GM18951 (cell line): ENCODE results near the gene CYB5A.

Source experiments
- POLR2A ChIP-seq: IDR thresholded peaks from 4 replicates; pipeline ENCODE4 v1.6.1; 2011; ENCODE audit warnings: mild to moderate bottlenecking; ENCODE audit not compliant: insufficient read length, insufficient read depth; ENCODE audit errors: extremely low read depth
- in situ Hi-C: fragments of 300-500 bp; cut with MboI; formaldehyde crosslinking; loops from one replicate; pipeline ENCODE4 v1.12.0; 2022; ENCODE audit warnings: low sequenced_read_pairs, mixed read lengths, inconsistent platforms; ENCODE audit not compliant: unreplicated experiment

Gene CYB5A

DNA sequence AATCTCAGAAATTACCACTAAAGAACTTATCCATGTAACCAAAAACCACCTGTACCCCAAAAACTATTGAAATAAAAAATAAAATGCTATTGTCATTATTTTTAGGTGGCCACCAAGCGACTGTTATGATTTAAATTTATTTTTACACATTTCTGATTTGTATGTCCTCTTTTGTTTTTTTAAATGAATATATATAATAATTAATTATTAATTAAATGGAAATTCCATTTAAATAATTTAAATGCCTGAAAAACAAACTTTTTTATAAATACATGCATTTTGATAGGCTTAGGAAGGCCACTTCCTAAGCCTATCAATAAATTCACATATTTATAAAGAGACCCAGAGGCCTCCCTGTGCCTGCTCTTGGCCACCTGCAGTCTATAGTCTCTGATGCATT, 52.2 kb downstream of the CYB5A start:
- no peak for TF ChIP-seq POLR2A
- in situ Hi-C loops, result no loop called here

DNA sequence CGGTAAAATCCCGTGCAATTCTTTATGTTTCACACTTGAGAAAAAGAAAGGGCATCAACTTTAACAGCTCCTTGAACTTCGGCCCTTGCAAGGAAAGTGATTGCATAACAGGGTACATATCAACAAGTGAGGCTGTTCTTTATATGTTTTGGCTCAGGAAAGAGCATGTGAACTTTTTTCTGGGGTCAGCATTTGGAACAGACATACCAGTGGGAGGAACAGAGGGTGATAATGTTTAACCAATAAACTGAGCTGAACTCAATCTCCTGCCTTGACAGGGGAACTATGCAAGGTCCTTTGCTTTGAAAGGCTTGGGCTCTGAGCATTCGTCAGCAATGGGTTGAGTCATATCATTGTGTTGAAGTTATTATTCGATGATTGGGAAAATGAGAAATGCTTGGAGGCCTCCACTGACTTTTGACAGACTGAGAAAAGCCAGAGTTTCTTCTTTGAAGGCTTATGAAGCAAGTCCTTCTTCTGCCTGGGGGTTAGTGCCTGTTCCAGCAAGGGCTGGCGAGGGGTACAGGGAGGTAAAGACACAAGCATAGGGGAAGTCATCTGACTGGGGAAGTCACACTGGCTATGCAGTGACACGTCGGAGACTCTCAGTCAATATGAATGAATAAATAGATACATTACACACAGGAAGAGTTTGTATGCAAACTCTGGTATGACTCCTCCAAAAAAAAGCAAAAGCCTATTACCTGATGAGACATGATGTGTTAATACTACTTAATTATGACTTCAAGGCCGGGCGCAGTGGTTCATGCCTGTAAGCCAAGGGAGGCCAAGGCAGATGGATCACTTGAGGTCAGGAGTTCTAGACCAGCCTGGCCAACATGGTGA, 57.2 kb downstream of the CYB5A start:
- in situ Hi-C loops, result no loop called here
- TF ChIP-seq POLR2A, result no peak

DNA sequence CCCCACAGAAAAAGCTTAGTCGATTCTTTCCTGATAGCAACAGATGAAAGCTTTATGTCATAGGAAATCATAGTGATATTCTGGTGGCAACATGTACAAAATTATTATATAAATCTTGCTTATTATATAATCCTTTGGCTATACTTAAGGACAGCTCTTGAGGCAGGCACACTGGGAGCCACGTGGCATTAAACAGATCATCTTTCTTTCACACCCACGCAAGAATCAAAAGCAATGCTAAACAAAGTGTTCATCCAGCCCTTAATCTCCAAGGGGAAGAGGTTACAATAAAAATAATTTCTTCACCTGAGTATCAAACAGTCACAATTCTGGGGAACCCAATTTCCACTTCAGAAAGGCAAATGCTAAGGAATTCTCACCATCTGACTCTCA, 57.8 kb downstream of the CYB5A start:
- TF ChIP-seq POLR2A, result no peak
- in situ Hi-C loops, result no loop called here

DNA sequence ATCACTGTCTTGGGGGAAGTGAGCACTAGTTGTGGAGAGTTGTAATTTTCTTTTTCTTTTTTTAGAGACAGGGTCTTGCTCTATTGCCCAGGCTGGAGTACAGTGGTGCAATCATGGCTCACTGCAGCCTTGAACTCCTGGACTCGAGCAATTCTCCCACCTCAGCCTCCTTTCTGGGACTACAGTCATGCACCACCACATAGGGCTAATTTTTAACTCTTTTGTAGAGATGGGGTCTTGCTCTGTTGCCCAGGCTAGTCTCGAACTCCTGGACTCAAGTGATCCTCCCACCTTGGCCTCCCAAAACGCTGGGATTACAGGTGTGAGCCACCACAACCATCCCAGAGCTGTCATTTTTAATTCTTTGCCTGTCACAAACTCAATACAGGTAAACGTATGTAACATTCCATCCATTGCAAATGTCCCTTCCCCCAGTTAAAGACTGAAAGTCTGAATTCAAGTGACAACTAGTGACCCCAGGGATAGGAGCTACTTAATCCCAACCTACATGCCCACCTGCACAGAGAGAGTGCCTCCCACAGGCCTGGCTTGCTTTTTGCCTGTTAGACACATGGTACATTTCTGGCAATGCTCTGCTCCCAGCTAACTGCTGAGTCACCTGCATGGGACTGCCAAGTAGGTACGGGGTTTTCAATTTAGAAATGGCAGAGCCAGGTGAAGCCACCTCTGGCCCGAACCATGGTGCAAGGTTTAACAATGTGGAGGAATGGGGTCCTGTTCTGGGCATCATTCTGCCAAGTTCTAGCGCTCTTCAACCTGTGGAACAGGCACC, 60.6 kb downstream of the CYB5A start:
- no peak for TF ChIP-seq POLR2A
- in situ Hi-C loops, result no loop called here

DNA sequence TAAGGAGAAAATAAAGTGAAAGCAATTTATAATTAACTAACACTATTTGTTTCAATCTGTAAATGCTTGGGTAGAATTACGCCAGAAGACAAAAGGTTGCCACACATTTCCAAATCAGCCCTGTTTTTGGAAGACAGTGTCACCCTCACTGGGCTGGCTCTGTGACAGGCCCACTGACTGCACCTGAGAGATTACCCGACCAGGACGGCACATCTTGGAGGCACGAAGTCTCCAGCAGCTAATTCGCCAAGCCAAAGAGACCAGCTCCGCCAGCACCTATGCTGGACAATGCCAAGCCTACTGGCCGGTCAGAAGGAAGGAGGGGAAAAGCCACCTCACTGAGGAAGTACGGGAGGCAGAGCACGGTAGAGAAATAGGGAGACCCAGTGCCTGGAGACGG, 61.9 kb downstream of the CYB5A start:
- in situ Hi-C loops, result no loop called here
- TF ChIP-seq POLR2A, result no peak

DNA sequence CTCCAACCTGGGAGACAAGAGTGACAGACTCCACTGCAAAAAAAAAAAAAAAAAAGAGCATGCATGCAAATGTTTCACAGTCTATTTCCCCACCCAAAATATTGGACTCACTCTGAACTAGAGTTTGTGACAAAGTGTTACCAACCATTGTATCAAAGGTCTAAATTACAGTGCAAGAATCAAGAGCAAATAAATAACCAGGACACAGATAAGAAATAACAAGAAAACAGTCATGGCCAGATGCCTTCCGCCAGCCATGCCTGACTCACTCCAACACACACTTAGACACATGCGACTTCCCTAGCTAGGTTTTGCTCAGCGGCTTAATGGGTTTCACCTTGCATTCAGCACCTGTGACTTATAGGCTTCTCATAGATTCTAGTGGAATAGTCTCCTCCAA, 62.8 kb downstream of the CYB5A start:
- in situ Hi-C loops, result no loop called here
- TF ChIP-seq POLR2A, result no peak

DNA sequence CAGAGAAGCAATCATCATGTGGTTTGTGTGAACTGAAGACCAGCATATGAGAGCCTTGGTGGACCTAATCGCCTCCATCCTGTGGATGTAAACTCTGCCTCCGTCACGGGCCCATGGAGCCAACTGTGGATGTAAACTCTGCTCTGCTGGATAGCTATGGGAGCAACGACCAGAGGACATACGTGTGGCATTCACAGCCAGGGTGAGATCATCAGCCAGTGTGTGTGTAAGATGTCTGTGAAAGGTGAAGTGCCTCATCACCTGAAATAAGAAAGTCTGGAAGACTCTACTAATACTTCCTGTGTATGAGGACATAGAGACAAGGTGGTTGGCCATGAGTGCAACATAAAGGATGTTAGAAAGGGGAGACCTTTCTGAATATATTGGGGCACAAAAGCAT, 63.5 kb downstream of the CYB5A start:
- in situ Hi-C loops, result no loop called here
- TF ChIP-seq POLR2A, result no peak

DNA sequence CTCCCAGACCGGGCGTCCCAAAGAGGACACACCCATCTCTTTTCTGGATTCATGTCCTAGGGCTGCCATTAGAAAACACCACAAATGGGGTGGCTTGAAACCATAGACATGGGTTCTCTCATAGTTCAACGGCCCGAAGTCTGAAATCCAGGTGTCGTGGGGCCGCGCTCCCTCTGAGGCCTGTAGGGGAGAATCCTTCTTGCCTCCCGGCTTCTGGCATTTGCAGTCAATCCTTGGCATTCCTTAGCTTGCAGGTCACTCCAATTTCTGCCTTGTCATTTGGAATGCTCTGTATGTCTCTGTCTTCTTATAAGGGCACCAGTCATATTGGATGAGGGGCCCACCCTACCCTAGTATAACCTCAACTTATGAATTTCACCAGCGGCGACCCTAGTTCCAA, 65.1 kb downstream of the CYB5A start:
- TF ChIP-seq POLR2A, result no peak
- in situ Hi-C loops, result no loop called here

DNA sequence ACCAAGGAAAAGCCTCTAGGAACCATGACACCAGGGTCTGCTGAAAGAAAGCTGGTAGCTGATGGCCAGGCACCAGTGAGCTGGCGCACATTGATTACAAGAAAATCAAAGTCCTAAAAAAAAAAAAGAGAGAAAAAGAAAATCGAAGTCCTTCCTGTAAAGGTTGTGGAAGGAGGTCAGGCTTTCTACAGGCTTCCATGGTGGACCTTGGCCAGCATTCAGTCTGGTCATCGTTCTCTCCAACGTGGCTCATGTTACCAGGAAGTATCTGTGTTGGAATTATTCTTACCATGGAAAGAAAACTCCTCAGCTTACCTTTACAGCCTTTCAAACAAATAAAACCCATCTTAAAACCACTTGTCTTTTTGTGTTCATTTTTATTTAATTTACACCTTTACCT, 65.6 kb downstream of the CYB5A start:
- no peak for TF ChIP-seq POLR2A
- in situ Hi-C loops, result no loop called here

DNA sequence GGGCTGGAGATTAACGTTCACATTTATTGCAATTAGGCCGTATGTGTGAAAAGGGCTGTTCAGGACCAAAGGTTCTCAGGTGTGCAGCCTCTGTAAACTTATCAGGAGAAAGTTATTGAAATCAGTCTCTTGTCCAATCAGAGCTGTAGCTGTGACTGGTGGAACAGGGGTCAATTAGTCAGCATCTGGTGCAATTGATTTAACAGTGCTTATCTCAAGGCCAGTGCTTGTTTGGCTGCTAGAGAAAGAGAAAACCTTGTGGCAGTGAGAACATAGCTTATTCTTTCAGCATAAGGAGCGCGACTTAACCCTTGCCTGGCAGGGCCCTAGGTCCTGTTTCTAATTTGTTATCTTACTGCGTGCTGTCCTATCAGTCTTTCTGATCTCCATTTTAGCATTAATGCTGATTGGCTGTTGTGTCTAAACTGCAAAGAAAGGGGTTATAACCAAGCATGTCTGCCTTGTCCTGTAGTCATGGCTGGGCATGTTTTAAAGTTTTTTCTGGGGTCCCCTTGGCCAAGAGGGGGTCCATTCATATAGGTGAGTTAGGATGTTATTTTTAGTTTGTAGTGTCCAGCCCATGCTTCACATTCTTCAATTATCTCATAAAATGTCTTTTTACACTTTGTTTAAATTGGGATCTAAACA, 66.4 kb downstream of the CYB5A start:
- no peak for TF ChIP-seq POLR2A
- in situ Hi-C loops, result no loop called here

DNA sequence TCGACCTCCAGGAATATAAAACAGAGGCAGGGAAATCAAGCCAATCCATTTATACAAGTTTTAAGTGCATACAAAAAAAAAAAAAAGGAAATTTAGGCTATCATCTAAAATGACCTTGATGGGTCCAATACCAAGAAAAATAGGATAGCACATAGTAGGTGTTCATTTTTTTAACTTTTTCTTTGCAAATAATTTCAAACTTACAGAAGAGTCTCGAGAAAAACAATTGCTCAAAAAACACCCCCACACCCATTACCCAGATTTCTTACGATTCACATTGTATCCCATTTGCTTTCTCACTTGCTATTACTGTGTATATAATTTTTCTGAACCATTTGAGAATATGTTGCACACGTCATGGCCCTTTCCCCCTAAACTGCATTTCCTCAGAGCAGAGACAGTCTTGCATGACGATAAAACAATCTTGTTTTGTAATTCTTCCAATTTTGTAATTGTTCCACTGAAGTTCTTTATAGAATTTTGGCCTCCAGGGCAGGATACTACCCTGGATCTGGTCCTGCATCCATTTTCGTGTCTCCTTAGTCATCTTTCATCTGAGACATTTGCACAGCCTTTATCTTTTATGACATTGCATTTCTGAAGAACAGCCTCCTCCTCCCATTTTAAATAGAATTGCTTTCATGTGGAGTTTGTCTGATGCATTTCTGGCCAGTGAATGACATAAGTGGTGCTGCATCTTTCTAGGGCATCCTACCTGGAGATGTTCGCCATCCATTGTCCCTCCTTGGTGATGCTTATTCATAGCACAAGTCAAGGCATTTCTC, 68.9 kb downstream of the CYB5A start:
- in situ Hi-C loops, result no loop called here
- no peak for TF ChIP-seq POLR2A

DNA sequence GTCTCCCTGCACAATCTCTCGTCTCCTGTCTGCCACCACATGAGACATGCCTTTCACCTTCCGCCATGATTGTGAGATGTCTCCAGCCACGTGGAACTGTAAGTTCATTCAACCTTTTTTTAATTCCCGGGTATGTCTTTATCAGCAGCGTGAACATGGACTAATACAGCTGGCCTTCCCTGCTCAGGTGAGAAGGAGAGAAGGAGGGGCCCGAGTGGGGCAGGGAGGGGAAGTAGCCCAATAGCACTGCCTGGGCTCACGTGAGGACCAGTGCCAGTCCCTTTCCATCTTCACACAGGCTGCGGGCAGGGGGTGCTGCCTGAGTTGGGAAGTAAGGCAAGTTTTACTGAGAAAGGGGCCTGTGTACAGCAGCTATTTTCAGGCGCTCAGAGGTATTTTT, 70.7 kb downstream of the CYB5A start:
- in situ Hi-C loops, result no loop called here
- TF ChIP-seq POLR2A, result no peak

DNA sequence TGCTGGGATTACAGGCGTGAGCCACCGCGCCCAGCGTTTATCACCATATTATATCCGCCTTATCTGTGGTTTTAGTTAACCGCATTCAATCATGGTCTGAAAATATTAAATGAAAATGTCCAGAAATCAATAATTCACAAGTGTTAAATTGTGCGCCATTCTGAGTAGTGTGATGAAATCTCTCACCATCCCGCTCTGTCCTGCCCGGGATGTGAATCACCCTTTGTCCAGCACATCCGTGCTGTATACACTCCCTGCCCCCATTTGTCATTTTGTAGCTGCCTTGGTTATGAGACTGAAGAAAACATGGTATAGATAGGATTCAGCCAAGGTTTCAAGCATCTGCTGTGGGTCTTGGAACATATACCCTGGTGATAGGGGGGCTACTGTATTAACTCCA, 72.7 kb downstream of the CYB5A start:
- TF ChIP-seq POLR2A, result no peak
- in situ Hi-C loops, result no loop called here

DNA sequence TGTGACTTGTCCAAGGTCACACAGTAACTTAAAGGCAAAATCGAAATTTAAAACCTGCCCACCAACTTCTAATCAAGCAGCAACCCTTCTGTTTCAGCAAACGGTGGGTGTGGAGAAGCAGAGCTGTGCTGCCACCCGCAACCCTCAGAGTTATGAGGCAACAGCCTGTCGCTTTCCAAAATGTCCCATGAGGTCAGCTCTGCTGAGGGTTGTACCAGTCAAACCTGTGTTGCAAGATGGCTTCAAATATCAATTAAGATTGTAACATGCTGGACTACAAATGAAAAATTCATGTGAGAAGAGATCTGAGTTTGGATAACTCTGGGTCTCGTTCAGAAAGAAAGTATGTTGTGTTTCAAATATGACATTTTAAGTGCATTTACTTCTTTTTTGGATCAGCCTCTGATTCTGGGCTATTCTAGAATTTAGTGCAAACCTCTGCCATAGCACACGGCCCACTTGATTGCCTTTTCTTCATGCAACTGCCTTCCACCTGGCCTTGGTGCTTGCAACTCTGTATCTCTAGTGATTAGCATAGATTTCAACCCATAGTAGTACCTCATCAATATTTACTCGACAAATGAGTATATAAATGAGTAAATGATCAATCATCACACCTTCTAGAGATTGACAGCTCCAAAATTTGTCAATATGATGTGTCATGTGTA, 74.2 kb downstream of the CYB5A start:
- in situ Hi-C loops, result no loop called here
- TF ChIP-seq POLR2A, result no peak
